Measurements from ENCODE around the gene PALM.
"Not testable (repeated sequence)": the region's sequence is repeated elsewhere in the genome, so short reads cannot be mapped to it uniquely, and the experiment has no call there.

Gene PALM, protein sequence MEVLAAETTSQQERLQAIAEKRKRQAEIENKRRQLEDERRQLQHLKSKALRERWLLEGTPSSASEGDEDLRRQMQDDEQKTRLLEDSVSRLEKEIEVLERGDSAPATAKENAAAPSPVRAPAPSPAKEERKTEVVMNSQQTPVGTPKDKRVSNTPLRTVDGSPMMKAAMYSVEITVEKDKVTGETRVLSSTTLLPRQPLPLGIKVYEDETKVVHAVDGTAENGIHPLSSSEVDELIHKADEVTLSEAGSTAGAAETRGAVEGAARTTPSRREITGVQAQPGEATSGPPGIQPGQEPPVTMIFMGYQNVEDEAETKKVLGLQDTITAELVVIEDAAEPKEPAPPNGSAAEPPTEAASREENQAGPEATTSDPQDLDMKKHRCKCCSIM

DNA sequence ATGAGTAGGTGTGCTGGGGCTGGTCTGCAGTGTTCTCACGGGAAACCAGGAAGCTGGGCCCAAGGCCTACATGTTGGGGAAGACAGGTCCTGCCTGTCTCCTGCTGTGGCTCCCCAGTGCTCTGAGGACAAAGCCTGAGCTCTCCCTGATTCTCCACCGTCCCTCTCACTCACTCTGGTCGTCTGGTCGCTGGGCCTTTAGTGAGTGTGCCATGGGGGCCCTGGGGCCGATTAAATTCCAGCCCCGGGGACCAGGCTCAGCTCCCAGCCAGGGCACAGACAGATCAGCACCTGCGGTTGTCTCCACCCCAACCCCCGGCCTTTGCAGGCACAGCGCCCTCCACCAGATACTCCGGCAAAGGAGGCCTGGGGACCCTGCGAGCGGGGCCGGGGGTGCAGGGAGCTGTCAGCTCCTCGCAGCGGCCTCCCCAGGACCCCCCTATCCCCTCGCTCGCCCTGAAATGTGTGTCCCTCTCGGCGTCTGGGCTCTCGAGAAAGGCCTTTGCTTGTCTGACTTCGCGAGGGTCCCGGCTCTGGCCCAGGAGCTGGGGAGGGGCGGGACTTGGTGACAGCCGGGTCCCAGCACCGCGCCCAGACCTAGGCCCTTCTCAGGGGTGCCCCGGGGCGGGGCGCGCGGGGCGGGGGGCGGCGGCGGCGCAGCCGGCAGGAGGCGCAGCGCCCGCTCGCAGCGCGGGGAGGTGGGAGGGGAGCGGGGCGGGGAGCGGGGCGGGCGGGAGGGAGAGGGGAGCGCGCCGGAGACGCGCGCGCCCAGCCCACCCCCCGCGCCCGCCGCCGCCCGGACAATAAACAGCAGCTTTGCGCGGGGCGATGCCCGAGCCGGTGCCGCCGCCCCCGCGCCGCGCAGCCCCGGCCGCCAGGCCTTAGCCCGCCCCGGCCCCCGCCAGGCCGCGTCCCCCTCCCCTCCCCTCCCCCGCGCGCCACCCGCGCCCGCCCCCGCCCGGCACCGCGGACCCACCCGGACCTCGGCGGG lies at the start of gene PALM:
Gene PALM, plus strand, starts transcription at position 782 of the 990 bp plus-strand sequence. CDS start 212 bp downstream, outside the sequence.
- peak; percentile 9 for DNase-seq

DNA sequence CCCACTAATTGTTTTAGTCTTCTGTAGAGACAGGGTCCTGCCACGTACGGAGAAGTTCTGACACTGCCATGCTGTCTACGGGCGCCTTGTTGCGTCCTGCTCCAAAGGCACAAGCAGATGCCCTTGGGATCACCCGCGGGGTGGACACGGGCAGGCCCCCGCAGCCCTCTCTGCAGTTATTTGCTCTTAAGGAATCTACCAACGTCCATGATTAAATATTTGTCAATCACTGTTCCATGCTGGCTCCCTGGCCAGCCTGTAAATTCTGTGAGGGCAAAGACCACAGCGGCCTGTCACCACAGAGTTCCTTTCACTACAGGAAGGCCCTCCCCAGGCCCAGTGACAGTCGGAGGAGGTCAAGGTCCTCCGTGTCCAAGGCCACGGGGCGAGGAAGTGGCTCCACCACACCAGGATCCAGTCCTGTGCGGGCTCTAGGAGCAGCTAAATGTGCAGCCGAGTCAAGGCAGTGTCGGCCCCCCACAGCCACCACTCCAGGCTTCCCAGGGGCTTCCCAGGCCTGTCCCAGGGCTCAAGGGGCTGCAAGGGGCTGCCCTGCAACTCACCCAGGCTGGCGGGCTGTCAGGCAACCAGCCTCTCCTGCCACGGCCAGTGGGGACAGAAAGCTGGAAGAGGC lies 47.8 kb upstream of the PALM start:
- no peak for DNase-seq

DNA sequence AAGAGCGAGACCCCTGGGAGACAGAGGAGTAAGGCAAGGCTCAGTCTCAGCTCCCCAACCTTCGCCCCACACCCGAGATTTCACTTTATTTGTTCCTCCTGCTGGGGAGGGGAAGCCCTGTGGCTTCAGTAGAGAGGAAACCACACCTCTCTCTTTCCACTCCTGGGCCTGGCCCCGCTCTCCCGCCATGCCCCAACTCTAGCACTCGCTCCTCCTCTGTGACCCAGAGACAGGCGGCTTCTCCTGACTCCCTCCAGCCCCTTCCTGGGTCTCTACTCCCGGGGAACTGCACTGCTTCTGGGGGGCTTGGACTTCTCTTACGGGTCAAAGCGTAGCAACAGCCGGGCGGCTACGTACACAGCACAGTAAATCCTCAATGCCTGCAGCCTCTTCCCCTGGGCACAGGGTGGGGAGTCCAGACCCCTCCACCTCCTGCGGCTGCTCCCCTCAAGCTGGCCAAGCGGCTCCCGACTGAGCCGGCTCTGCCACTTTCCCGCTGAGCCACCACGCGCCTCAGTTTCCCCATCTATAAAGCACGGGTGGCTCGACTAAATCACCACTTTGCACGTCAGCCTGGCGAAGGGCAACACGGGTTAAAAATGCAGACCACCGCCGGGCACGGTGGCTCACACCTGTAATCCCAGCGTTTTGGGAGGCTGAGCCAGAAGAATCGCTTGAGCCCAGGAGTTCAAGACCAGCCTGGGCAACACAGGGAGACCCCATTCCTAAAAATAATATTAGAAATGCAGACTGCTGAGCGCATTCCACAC lies 47.1 kb upstream of the PALM start:
- no peak for DNase-seq

DNA sequence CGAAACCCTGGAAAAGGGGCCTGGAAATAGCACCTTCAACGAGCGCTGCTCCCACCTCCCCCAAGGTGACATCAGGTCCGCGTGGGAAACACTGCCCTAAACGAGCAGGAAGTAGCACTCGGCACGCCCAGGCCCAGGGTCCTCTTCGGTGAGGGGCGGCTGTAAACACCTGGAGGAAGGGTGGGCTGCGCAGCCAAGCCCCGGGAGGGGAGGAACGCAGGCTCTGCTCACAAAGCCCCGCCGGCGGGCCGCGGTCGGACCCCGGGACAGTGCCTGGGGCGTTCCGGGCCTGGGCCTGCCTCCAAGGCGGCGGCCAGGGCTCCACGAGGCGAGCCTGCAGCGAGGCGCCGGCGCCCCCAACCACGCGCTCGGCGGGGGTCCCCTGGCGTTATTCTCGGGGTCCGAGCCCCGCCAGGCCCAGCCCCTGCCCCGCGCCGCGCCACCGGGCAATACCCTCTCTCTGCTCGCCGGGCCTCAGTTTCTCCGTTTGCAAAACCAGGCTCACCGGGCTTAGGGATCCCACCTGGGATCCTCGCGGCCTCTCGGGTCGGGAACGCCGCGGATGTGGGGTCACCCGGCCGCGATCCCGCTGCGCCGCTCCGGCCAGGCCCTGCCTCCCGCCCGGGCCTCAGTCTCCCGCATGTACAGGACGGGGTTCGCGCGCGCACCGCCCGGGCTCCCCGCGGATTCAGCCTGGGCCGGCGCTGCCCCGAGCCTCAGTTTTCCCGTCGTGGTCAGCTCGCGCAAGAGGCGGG lies 46.4 kb upstream of the PALM start:
- peak; percentile 38 for DNase-seq

DNA sequence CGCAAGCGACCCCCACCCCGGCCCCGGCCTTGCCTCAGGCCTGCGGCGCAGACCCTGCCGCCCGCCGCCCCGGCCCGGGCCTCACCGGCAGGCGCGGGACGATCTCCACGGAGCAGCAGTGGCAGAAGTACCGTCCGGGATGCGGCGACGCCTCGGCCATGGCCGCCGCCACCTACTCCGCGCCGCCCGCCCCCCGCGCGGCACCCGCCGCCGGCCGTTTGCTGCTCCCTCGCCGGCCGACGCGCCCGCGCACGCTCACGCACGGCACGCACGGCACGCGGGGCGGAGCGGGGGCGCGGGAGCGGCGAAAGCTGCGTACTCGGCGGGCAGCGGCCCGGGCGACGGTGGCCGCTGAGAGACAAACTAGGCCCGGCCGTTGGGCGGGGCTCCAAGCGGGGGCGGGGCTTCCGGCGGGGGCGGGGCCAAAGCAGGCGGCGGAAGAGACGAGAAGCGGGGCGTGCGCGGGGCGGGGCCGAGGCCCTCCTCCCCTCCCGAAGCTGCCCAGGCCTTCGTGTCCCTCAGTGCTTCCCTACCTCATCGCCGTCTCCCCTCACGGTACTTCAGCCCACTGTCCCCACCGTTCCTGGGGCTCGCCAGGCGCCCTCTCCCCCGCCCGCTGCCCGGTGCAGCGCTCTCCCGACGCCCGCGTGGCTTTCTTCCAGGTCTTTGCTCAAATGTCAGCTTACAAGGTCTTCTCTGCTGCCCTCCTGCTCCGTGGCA lies 45.6 kb upstream of the PALM start, which contains the start of gene RNF126:
Gene RNF126, minus strand, starts transcription at position 253 of the 720 bp plus-strand sequence. Its CDS starts 93 bp downstream, at position 160.
- DNase-seq, result peak; percentile 89

DNA sequence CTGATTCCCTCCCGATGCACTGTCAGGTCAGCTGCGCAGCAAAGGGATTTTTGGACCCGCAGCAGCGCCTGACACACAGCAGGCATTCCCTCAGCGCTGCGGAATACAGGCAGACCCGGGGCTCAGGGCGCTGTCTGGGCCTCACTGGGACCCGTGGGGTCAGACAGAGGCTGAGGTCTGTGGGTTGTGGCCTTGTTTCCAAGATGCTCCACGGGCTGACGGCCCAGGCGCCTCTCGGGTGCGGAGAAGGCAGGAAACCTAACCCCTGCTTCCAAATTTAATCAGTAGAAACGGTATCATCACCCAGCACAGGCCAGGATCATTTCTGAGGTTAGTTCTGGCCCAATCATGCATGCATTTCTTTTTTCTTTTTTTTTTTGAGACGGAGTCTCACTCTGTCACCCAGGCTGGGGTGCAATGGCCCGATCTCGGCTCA lies 45.0 kb upstream of the PALM start:
- DNase-seq, result no peak

DNA sequence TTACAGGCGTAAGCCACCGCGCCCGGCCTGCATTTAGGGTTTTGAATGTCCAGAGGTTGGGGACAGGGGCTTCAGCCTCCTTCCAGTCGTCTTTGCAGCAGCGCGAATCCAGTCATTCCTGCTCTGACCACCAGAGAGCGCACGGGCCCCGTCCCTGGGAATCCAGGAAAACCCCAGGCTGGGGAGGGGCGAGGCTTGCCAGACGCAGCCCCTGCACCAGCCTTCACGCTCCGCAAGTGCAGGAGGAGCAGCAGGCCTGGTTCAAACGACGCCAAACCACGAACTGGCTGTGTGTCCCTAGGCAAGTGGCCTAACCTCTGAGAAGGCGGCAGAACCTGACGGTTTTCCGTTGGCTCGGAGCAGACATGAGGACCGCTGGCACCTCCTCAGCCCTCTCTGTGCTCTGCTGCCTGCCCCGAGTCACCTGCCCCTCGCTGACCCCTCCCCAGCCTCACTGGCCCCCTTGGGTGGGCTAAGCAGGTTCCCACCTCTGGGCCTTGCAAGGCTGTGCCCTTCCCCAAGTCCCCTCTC lies 43.8 kb upstream of the PALM start:
- peak; percentile 48 for DNase-seq

DNA sequence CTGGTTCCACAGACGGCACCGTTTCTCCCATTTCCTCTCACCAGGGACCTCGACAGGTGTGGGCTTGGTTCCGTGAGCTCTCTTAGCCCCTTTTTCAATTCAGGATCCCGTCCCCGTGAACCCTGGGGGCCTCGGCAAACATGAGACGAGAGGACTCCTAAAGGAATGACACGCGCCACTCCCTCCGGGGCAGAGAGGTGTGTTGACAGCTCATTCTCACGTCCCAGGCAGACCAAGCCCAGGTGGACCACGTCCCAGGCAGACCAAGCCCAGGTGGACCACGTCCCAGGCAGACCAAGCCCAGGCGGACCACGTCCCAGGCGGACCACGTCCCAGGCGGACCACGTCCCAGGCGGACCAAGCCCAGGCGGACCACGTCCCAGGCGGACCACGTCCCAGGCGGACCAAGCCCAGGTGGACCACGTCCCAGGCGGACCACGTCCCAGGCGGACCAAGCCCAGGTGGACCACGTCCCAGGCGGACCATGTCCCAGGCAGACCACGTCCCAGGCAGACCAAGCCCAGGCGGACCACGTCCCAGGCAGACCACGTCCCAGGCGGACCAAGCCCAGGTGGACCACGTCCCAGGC lies 41.7 kb upstream of the PALM start:
- DNase-seq, result not testable (repeated sequence)

DNA sequence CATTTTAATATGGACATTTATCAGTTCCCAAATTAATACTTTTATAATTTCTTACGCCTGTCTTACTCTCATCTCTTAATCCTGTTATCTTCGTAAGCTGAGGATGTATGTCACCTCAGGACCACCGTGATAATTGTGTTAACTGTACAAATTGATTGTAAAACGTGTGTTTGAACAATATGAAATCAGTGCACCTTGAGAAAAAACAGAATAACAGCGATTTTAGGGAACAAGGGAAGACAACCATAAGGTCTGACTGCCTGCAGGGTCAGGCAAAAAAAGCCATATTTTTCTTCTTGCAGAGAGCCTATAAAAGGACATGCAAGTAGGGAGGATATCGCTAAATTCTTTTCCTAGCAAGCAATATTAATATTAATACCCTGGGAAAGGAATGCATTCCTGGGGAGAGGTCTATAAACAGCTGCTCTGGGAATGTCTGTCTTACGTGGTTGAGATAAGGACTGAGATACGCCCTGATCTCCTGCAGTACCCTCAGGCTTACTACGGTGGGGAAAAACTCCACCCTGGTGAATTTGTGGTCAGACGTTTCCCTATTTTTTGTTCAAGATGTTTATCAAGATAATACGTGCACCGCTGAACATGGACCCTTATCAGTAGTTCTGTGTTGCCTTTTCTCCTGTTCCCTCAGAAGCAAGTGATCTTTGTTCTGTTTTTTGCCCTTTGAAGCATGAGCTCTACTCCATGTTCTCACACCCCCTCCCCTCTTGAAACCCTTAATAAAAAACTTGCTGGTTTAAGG lies 39.9 kb upstream of the PALM start:
- DNase-seq, result peak; percentile 77

DNA sequence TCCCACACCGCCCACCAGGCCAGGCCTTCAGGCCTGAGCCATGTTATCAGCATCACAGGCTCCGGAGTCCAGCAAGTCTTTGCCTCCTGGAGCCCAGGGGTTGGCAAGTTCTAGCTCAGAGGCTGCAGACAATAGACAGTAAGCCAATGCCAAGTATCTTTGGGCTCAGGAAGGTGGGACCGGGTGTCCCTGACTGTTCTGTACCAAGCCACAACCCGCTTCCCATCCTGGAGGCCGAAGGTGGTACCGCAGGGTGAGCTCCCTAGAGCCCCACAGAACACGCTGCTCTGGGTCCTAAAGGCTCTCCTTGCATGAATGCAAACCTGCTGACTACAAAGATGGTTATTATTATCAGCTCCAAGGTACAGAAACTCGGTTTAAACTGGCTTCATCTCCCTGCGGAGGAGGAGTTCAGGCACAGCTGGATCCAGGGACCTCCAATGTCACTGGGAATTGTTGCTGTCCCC lies 38.1 kb upstream of the PALM start:
- no peak for DNase-seq

DNA sequence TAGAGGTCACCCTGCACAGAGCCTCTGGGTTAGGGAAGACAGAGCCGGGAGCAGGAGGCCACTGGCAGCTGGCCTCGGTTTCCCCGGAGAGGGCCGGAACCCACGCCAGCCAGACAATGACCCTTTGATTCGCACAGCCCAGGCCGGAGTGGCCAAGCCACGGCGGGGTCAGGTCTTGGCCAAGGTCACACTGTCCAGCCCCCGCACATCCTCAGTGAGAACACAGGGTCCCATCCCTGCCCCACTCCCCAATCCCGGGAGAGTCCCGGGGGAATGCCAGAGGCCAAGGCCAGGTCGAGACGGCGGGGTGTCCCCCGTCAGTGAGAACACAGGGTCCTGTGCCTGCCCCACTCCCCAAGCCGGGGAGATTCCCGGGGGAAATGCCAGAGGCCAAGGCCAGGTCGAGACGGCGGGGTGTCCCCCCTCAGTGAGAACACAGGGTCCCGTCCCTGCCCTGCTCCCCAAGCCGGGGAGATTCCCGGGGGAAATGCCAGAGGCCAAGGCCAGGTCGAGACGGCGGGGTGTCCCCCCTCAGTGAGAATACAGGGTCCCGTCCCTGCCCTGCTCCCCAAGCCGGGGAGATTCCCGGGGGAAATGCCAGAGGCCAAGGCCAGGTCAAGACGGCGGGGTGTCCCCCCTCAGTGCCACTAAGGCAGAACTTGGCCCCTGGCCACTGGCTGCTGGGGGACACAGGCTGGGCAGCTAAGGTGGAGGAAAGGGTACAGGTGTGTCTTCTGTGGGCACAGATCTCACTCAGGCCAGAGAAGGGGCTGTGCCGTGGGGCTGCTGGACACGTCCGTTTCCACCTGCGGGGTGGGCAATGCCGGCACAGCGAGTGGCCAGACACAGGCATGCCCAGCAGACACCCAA lies 34.2 kb upstream of the PALM start:
- no peak for DNase-seq

DNA sequence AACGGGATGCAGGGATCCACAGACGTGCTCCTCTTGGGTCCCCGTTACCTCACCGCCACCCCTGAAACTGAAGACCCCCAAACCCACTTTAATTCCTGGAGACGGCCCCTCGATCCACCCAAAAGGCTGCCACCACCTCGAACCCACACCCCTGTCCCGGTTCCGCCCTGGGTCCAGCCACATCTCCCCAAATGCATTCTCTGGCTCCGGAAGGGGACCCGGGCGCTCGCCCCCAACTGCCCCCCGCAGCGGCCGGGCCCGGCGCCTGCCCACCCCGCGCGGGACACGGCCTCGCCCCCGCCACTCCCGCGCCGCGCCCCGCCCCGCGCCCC lies 32.8 kb upstream of the PALM start:
- DNase-seq, result no peak

DNA sequence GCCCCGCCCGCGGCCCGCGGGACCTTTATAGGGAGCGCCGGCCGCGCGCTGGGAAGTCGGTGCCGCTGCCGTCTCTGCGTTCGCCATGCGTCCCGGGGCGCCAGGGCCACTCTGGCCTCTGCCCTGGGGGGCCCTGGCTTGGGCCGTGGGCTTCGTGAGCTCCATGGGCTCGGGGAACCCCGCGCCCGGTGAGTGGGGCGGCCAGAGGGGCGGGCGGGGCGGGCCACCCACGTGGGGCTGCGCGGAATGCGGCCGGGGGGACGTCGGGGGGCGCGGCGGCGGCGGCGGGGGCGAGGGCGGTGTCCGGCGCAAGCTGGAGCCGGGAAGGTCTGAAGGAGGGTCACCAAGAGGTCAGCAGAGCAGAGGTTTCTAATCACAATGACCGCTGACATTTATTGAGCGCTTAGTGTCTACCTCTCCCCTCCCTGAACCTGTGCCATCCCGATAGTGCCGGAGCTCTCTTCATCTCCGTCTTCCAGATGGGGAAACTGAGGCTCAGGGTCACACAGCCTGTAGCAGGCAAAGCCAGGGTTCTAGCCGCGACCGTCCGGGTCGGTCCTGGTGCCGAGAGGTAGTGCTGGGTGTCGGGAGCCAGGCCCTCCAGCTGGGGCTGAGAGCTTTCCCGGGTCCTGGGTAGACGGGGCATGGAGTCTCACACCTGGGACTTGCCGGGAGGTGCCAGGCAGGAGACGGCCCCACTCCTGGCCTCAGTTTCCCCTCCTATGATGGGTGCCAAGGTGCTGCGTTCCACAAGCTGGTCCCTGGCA lies 32.2 kb upstream of the PALM start, which contains the start of gene FSTL3:
Gene FSTL3, plus strand, starts transcription at position 54 of the 767 bp plus-strand sequence. Its CDS starts 32 bp downstream, at position 86.
- peak; percentile 59 for DNase-seq

DNA sequence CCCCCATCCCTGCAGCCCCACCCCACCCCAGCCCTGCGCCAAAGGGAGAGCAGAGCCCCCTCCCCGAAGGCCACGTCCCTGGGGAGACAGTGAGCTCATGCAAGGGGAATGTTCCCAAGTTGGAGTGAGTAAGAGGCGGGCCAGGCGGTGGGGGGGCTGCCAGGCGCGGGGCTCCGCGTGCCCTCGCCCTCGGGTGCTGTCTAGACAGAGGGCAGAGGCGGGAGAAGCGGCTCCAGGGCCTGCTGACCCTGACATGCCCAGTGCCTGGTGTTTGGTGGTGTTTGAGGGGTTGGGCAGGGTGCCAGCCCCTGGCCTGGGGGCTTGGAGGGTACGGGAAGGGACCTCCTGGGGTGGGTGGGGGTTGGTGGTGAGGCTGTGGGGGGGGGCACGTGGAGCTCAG lies 31.5 kb upstream of the PALM start:
- peak; percentile 92 for DNase-seq

DNA sequence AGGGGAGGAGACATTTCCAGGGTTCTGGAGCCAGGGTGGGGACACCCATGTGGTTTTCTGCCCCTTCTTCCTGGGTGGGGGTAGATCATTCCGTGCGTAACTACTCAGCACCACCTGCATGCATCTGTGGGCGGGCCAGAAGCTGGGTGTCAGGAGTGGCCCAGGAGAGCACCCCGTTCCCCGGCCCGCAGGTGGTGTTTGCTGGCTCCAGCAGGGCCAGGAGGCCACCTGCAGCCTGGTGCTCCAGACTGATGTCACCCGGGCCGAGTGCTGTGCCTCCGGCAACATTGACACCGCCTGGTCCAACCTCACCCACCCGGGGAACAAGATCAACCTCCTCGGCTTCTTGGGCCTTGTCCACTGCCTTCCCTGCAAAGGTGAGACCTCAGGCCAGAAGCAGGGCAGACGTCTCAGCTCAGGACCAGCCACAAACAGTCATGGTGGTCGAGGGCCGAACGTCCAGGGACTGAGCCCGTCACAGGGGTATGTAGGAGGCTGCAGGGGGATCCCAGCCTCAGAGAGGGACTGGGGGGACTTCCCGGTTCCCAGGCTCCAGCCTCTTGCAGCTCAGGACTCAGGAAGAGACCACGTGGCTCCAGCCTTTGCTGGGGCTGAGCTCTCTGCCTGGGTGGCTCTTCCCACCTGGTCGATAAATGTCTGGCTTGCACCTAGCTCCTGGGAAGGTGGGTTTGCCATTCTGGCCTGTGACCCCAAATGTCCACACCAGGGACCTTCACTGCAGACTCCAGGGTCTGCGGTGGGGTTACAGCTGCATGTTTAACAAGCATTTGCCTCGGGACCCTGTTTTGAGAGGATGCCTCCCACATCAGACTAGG lies 30.9 kb upstream of the PALM start:
- DNase-seq, result peak; percentile 88

DNA sequence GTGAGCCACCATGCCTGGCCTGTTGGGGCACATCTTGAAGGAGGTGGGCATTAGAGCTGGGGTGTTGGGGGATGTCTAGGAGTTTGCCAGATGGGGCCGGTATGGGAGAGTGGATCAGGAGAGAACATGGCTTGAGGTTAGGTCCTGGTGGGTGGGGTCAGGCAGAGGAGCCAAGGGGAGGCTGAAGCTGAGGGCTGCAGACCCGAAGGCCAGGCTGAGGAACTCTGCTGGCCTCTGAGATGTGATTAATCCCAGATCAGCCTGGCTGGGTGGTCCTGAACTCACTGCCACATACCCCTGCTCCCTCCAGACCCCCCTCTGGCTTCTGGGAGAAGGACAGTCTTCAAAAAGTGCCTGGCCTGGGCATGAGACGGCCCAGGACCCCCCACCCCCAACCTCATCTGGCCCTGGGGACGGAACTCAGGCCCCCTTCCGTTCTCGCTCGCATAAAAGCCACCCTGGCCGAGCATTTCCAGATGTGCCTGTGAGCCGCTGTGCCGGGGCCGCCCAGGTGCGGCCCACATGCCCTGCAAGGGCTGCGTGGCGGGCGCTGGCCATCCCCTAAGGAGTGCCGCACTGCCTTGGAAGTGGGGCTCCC lies 29.8 kb upstream of the PALM start:
- no peak for DNase-seq

All from NCI-H226 (cell line).